Prostate gland (tissue), 2 donors: ENCODE measurements around the gene ARHGEF38.

ENCODE experiments used
- POLR2AphosphoS5 ChIP-seq: sonication (generic); formaldehyde crosslinking; IDR thresholded peaks from one replicate; pipeline ENCODE4 v1.6.1; 2017; ENCODE audit warnings: antibody characterized with exemption
- TF ChIP-seq, protein P1 (sequence below), 4 experiments: fragments of 200-600 bp in 2 of 4; fragments of 450-650 bp in 2 of 4; sonication (generic) in 2 of 4; IDR thresholded peaks; 1 replicate in 3 of 4; 2 replicates in 1 of 4; pipeline ENCODE4 v1.5.1; 2016 to 2019; ENCODE audit warnings: antibody characterized with exemption in 4 of 4, mild to moderate bottlenecking in 2 of 4, moderate library complexity in 2 of 4

DNA sequence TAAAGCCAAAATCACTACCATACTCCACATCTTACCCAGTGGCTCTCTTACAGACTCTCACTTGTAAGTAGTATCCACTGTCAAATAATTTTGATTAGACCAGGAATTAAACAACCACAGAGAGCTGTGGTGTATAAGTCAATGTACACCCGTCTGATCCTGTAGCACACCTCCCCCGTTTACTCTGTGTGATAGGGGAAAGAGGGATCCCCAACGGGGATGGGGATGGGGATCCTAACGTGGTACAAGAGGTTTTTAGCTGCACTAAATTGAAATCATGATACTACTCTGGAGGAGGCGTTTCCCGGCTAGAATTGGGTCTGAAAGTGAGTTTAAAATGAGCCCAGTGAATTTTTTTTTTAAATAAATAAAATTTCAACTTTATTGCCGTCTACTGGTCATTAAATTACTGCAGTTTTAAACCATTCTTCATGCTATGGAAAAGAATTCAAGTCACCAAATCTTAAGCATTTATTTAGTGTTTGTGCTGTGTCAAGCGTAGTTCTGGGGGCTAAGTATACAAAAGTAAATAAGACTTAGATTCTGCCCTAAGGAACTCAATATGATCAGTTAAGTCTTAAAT, 79.5 kb downstream of the ARHGEF38 start:
- TF ChIP-seq POLR2AphosphoS5: no peak
- TF ChIP-seq, protein P1, sequence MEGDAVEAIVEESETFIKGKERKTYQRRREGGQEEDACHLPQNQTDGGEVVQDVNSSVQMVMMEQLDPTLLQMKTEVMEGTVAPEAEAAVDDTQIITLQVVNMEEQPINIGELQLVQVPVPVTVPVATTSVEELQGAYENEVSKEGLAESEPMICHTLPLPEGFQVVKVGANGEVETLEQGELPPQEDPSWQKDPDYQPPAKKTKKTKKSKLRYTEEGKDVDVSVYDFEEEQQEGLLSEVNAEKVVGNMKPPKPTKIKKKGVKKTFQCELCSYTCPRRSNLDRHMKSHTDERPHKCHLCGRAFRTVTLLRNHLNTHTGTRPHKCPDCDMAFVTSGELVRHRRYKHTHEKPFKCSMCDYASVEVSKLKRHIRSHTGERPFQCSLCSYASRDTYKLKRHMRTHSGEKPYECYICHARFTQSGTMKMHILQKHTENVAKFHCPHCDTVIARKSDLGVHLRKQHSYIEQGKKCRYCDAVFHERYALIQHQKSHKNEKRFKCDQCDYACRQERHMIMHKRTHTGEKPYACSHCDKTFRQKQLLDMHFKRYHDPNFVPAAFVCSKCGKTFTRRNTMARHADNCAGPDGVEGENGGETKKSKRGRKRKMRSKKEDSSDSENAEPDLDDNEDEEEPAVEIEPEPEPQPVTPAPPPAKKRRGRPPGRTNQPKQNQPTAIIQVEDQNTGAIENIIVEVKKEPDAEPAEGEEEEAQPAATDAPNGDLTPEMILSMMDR (IDR thresholded peaks at IDR 0.05): peak in 1 of 4 experiments; percentile 35
